Neural crest cell (in vitro differentiated cells): ENCODE measurements around the gene SLC39A3. TPM values are rescaled to one million over a fixed set of nuclear protein-coding genes. Genes with fewer than 3 reads are reported as not detected.

ENCODE experiments used
- DNase-seq: peaks from one replicate; pipeline ENCODE4 v3.0.0; 2021; ENCODE audit warnings: low read depth, mixed read lengths, low spot score
- H3K27ac Mint-ChIP-seq: one replicate; pipeline ENCODE4 v1.8.0; 2021; ENCODE audit warnings: mild to moderate bottlenecking, mixed read lengths; ENCODE audit not compliant: unreplicated experiment
- H3K27me3 Mint-ChIP-seq: 2 replicates; pipeline ENCODE4 v1.8.0; 2021; ENCODE audit warnings: low read depth, mild to moderate bottlenecking, mixed read lengths
- H3K36me3 Mint-ChIP-seq: 2 replicates; pipeline ENCODE4 v1.8.0; 2021; ENCODE audit warnings: low read depth, mild to moderate bottlenecking, mixed read lengths
- H3K4me1 Mint-ChIP-seq: 2 replicates; pipeline ENCODE4 v1.8.0; 2021; ENCODE audit warnings: mixed read lengths
- H3K4me3 Mint-ChIP-seq: one replicate; pipeline ENCODE4 v1.8.0; 2021; ENCODE audit warnings: mild to moderate bottlenecking, mixed read lengths
- H3K9me3 Mint-ChIP-seq: 2 replicates; pipeline ENCODE4 v1.8.0; 2021; ENCODE audit warnings: mixed read lengths
- total RNA-seq: library from RNA; stranded (reverse); gene quantifications from 2 replicates; pipeline ENCODE4 v1.2.1, GENCODE V29; 2021
- TF ChIP-seq, protein P1 (sequence below): fragments of 200-600 bp; sonication (generic); conservative IDR thresholded peaks from 2 replicates; pipeline ENCODE4 v1.5.0; 2021; ENCODE audit warnings: antibody characterized with exemption, mild to moderate bottlenecking

Gene SLC39A3
- total RNA-seq, 1 donor from 2014 or later, result 43.0 TPM

DNA sequence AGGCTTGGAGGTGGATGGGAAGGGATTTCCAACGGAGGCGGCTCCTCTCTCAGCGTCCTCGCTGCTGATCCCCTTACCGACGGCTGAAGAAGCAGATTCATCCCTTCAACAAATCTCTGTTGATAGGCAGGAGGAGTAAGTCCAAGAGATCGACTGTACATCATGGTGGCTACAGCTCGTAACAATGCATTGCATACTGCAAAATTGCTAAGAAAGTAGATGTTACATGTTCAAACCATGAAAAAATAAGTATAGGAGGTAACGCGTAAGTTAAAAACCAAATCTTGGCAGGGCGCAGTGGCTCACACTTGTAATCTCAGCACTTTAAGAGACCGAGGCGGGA is 468 bp upstream of the SLC39A3 start:
- Mint-ChIP-seq H3K9me3 (no peaks in the 10 kb centered on the region), H3K4me1 (peaks cover 13% of the 10 kb centered on the region), H3K36me3 (peaks cover 7% of the 10 kb centered on the region), H3K27me3 (peaks cover 38% of the 10 kb centered on the region), H3K4me3 (peak overlapping the region; percentile 88), H3K27ac (no peak overlapping the region)
- TF ChIP-seq, protein P1, sequence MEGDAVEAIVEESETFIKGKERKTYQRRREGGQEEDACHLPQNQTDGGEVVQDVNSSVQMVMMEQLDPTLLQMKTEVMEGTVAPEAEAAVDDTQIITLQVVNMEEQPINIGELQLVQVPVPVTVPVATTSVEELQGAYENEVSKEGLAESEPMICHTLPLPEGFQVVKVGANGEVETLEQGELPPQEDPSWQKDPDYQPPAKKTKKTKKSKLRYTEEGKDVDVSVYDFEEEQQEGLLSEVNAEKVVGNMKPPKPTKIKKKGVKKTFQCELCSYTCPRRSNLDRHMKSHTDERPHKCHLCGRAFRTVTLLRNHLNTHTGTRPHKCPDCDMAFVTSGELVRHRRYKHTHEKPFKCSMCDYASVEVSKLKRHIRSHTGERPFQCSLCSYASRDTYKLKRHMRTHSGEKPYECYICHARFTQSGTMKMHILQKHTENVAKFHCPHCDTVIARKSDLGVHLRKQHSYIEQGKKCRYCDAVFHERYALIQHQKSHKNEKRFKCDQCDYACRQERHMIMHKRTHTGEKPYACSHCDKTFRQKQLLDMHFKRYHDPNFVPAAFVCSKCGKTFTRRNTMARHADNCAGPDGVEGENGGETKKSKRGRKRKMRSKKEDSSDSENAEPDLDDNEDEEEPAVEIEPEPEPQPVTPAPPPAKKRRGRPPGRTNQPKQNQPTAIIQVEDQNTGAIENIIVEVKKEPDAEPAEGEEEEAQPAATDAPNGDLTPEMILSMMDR, result no peak
- DNase-seq, result no peak

DNA sequence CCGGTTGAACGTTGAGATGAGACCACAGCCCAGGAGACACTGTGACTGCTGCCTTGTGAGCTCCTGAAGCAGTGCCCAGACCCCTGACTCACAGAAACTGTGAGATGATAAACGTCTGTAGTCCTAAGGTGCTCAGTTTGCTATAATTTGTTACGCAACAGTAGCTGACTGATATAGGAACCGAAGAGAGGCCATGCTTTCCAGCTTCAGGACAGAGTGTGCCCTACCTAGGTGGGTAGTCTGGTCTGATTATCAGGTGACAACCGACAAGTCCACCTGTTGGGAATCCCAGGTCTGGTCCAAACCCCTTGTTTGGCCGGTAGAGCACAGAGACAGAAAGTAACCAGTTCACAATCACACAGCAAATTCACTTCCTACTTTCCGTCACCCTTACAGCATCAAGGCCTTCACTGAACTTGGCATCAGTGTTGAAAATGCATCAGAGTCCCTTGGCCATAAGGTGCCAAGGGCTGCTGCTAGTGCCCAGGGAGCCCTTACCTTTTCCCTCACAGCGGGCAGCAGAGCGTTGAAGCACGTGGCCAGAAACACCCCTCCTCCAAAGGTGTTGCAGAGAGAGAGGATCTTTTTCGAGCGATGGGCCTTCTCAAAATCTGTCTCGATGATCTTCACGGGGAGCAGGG is 3.1 kb downstream of the SLC39A3 start:
- H3K36me3 Mint-ChIP-seq, result peaks cover 9% of the 10 kb centered on the region
- H3K4me1 Mint-ChIP-seq, result peaks cover 13% of the 10 kb centered on the region
- H3K4me3 Mint-ChIP-seq, result peak overlapping the region; percentile 38
- TF ChIP-seq, protein P1, result no peak
- no peak for DNase-seq
- peaks cover 8% of the 10 kb centered on the region for H3K27me3 Mint-ChIP-seq
- no peaks in the 10 kb centered on the region for H3K9me3 Mint-ChIP-seq
- H3K27ac Mint-ChIP-seq, result no peak overlapping the region

- H3K9me3 Mint-ChIP-seq, result no peaks in the 10 kb centered on the region
- DNase-seq, result no peak
- peaks cover 13% of the 10 kb centered on the region for H3K4me1 Mint-ChIP-seq
- peaks cover 5% of the 10 kb centered on the region for H3K27me3 Mint-ChIP-seq
- TF ChIP-seq, protein P1, result no peak
- no peak overlapping the region for H3K4me3 Mint-ChIP-seq
- H3K36me3 Mint-ChIP-seq, result peaks cover 9% of the 10 kb centered on the region
- no peak overlapping the region for H3K27ac Mint-ChIP-seq
Measured at GRCh38 chr19:2735374-2735773, 4.4 kb downstream of the SLC39A3 start.

- Mint-ChIP-seq H3K4me3 (no peak overlapping the region), H3K27me3 (no peaks in the 10 kb centered on the region), H3K27ac (no peak overlapping the region), H3K9me3 (no peaks in the 10 kb centered on the region), H3K4me1 (peaks cover 9% of the 10 kb centered on the region), H3K36me3 (peaks cover 9% of the 10 kb centered on the region)
- no peak for DNase-seq
- TF ChIP-seq, protein P1, result no peak
Measured at GRCh38 chr19:2734589-2735288, 5.1 kb downstream of the SLC39A3 start.

GRCh38 chr19:2733930-2734588 is 5.8 kb downstream of the SLC39A3 start:
- H3K36me3 Mint-ChIP-seq, result peaks cover 9% of the 10 kb centered on the region
- H3K9me3 Mint-ChIP-seq, result no peaks in the 10 kb centered on the region
- DNase-seq, result no peak
- no peaks in the 10 kb centered on the region for H3K27me3 Mint-ChIP-seq
- H3K4me3 Mint-ChIP-seq, result peak overlapping the region; percentile 39
- TF ChIP-seq, protein P1, result no peak
- H3K27ac Mint-ChIP-seq, result no peak overlapping the region
- peaks cover 5% of the 10 kb centered on the region for H3K4me1 Mint-ChIP-seq
